ENCODE measurements around the gene TMEM121.

TMEM121 gene

GRCh38 chr14:105532735-105533141 is 6.4 kb downstream of the TMEM121 start:
- peak; percentile 26 for TF ChIP-seq CTCF (IDR thresholded peaks at IDR 0.05; ENCODE audit: low read depth, low read length)
- no peak overlapping the region for H3K4me3 ChIP-seq (ENCODE audit: low read depth, low read length)

DNA sequence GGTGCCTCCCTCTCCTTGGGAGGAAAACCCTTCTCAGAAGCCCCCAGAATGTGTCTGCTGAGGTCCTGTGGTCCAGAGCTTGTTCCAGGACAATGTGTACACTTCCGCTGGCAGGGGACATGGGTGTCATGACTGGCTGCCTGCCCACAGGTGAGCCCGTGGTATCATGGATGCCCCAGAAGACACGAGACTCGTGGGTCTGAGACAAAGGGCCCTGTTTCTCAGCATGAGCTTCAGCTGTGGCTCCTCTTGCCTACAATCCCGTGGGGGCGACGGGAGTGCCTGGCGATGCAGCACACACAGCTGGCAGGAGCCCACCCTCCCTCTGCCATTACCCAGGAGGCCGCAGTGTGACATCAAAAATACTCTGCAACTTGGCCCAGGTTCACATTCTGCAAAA is 7.0 kb downstream of the TMEM121 start:
- H3K4me3 ChIP-seq (ENCODE audit: low read depth, low read length) = no peak overlapping the region
- no peak for TF ChIP-seq CTCF (IDR thresholded peaks at IDR 0.05; ENCODE audit: low read depth, low read length)

GRCh38 chr14:105533811-105534498 is 7.6 kb downstream of the TMEM121 start:
- no peak overlapping the region for H3K4me3 ChIP-seq (ENCODE audit: low read depth, low read length)
- no peak for TF ChIP-seq CTCF (IDR thresholded peaks at IDR 0.05; ENCODE audit: low read depth, low read length)

DNA sequence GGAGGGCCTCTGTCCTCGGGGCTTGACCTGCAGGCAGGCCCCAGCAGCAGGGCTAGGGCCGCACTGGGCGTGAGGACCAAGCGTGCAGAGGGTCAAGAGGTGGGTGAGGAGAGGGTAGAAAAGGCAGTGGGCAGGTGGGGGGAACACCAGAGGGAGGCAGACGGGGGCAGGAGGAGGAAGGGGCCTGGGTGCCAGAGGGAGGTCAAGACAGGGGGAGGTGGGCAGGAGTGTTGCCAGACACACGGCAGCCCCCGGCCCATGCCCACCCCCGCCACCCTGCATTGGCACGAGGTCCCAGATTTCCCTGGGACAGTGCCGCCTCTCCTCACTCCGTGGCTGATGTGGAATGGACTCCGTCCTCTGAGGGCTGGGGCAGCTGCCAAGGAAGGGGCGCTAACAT is 8.2 kb downstream of the TMEM121 start:
- H3K4me3 ChIP-seq (ENCODE audit: low read depth, low read length) = no peak overlapping the region
- no peak for TF ChIP-seq CTCF (IDR thresholded peaks at IDR 0.05; ENCODE audit: low read depth, low read length)

- no peak overlapping the region for H3K4me3 ChIP-seq (ENCODE audit: low read depth, low read length)
- TF ChIP-seq CTCF (IDR thresholded peaks at IDR 0.05; ENCODE audit: low read depth, low read length) = no peak
Observed at GRCh38 chr14:105536051-105536450, 9.7 kb downstream of the TMEM121 start.

DNA sequence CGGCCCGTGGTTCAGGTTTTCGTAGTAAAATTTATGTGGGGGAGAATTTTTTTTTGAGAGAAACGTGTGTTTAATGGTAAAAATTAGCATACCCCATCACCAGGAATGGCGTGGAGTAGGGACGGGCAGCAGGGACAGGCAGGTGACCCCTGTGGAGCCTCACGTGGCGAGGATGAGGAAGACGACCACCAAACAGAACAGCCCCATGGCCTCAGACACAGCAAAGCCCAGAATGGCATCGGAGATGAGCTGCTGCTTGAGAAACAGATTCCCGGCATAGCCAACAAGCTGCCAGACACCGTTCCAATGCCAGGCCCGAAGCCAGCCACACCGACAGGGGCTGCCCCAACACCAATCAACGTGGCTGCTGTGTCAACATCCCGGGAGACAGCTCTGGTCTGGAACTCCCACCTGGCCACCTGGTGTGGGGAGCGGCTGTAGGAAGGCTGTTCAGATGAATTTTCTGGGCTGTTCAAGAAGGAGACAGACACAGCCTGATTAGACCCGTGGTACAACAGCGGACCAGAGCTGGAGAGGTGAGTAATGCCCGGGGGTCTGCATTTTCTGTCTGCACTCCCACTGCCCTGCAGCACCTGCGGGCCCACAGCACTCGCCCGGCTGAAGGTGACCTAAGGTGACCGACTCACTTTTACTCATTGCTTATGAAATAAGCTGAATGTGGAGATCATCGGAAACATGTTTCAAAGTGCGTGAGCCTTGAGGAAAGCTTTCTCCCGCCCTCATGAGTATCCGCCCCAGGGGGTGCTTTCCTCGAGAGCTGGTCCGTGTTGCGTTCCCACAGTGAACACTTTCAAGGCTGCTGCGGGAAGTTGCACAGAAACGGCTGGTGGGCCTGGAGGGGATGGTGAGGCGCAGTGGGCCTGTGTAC is 10.6 kb downstream of the TMEM121 start:
- TF ChIP-seq CTCF (IDR thresholded peaks at IDR 0.05; ENCODE audit: low read depth, low read length) = no peak
- no peak overlapping the region for H3K4me3 ChIP-seq (ENCODE audit: low read depth, low read length)
